GM12873 (cell line): ENCODE measurements around the gene PRSS48.

Experiments
- CTCF ChIP-seq: IDR thresholded peaks from 2 replicates; pipeline ENCODE4 v1.5.1; 2012; ENCODE audit warnings: low read depth, mild to moderate bottlenecking, moderate library complexity, low read length, control low read depth; ENCODE audit not compliant: insufficient read depth; ENCODE audit errors: missing control alignments

PRSS48 gene

GRCh38 chr4:151251603-151252304, 25.2 kb upstream of the PRSS48 start:
- TF ChIP-seq CTCF = no peak

- TF ChIP-seq CTCF = no peak
Measured at GRCh38 chr4:151256134-151256533, 20.8 kb upstream of the PRSS48 start.

GRCh38 chr4:151257704-151258103, 19.3 kb upstream of the PRSS48 start:
- no peak for TF ChIP-seq CTCF

GRCh38 chr4:151259752-151260151, 17.2 kb upstream of the PRSS48 start:
- TF ChIP-seq CTCF = no peak

- TF ChIP-seq CTCF = no peak
Measured at GRCh38 chr4:151260526-151260925, 16.4 kb upstream of the PRSS48 start.

GRCh38 chr4:151263455-151263854, 13.5 kb upstream of the PRSS48 start:
- no peak for TF ChIP-seq CTCF

- no peak for TF ChIP-seq CTCF
Measured at GRCh38 chr4:151266497-151266896, 10.5 kb upstream of the PRSS48 start.
